Measurements from ENCODE around the gene CDPF1.
"Not testable (repeated sequence)": the region's sequence is repeated elsewhere in the genome, so short reads cannot be mapped to it uniquely, and the experiment has no call there.

CDPF1 gene

DNA sequence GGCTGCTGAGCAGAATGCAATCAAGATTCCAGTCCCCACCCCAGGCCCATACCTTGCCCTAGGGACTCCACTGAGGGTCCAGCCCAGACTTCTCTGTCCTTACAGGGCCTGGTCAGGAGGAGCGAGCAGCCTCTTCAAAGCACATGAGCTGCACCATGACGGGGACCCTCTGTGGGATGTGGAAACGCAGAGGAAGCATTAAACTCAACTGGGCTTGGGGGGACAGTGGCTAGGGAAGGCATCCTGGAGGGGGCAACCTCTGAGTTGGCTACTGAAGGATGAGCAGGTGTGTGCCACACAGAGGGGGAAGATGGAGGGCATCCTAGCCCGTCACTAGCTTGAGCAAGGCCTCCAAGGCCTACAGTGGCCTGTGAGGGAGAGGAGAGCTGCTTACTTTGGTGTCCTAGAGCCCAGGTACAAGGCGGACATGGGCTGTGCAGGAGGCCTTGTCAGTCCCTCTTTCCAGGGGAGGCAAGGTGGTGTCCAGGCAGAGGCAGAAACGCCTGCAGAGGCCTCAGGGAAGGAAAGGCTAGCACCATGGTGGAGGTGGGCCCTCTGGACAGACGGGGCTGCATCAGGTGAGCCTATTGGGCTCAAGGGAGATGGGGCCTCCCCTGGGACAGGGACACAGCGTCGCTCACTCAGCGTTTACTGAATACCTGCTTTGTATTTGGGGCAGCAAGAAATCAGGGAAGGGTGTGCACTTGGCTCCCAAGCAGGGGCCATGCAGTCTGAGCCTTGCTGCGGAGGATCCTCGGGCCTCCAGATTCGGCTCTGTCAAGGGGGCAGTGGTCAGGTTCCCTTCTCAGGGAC lies 32.0 kb upstream of the CDPF1 start:
- DNase-seq: no peak

- no peak for DNase-seq
Measured at GRCh38 chr22:46280999-46281623, 31.0 kb upstream of the CDPF1 start.

GRCh38 chr22:46280063-46280817 lies 30.1 kb upstream of the CDPF1 start:
- no peak for DNase-seq

DNA sequence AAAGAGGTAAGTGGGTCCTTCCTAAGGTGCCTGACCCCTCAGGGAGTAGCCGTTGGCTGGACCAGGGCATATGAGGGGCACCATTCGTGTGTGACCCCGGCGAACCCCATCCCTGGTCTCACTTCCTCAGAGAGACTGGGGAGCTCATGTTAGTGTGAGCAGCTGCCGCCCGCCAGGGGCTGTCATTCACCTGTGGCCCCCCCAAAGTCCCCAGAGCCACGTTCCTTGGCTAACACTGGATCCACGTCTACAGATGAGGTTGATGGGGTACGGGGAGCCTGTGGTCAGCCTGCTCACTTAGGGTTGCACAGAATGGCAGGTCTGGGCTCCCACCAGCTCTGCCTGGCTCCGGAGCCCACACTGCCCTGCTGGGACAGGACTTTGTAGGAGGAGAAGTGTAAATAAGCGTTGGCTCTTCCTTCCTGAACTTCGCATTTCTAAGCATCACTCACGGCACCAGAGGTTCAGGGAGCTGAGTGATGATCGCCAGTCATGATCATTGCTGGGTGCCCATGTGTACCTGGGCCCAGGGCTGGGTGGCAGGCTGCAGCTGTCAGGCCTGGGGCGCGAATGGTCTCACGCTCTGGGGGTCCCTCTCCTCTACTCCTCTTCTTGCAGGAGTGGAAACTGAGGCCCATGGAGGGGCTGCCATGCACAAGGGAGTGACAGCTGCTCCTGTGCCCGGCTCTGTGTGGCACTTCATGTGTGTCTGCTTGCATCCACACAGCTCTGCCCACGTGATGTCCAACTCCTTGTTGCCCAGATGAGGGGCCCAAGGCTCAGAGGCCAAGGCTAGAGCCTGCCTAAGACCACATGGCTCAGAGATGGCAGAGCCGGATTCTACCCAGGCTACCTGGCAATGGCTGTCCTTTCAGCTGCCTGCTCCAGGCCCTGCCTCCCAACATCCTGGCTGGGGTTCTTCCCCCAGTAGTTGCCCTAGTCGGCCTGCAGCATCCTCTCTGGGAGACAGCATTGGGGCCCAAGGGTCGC lies 28.9 kb upstream of the CDPF1 start:
- no peak for DNase-seq

DNA sequence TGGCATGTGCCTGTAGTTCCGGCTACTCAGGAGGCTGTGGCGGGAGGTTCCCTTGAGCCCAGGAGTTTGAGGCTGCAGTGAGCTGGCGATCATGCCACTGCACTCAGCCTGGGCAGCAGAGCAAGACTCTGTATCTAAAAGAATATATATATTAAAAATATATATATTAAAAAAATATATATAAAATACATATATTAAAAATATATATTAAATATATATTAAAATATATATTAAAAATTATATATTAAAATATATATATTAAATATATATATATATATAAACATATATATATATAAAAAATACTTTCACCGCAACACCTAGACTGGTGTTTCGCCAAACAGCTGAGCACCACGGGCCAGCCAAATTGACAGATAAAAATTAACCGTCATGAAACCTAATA lies 26.5 kb upstream of the CDPF1 start:
- no peak for DNase-seq

- DNase-seq: no peak
Measured at GRCh38 chr22:46275455-46276122, 25.5 kb upstream of the CDPF1 start.

DNA sequence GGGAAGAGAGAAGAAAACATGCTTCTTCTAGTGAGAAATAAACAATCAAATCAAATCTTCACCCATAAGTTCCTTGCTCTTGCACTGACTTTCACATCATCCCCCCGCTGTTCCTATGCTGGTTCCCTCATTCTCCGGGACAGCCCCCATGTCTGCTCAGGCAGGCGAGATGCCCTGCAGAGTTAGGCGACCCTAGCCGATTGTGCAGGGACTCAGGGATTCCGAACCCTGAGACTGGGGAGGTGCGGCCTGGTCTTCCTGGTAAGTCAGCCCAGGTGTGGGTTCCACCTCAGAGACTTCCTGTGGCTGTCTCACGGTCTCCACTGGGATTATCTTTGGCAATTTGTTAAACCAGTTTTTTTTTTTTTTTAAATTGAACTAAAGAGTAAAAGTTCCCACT lies 24.3 kb upstream of the CDPF1 start:
- DNase-seq: no peak

GRCh38 chr22:46273432-46274148 lies 23.5 kb upstream of the CDPF1 start:
- no peak for DNase-seq

GRCh38 chr22:46272762-46273431 lies 22.8 kb upstream of the CDPF1 start:
- DNase-seq: no peak

GRCh38 chr22:46272196-46272595 lies 22.1 kb upstream of the CDPF1 start:
- no peak for DNase-seq

DNA sequence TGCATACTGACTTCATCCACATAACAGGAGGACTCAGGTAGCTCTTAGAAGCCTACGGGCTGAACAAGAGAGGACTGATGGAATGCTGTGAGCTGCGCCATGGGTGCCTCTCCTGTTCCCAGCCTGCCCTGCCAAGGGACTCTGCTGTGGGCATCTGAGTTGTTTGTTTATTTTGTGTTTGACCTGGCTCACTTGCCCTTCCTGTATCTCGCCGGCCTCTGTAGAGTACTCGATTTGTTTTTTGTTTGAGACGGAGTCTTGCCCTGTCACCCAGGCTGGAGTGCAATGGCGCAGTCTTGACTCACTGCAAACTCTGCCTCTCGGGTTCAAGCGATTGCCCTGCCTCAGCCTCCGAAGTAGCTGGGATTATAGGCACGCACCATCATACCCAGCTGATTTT lies 19.5 kb upstream of the CDPF1 start:
- DNase-seq: no peak

- DNase-seq: peak; percentile 47 to 58
Measured at GRCh38 chr22:46267431-46268279, 17.6 kb upstream of the CDPF1 start, which contains the start of gene TTC38. Gene TTC38 (plus strand): TSS chr22:46268008. CDS start chr22:46268040, 32 bp downstream.

- DNase-seq: not testable (repeated sequence)
Measured at GRCh38 chr22:46265627-46266026, 15.5 kb upstream of the CDPF1 start.

GRCh38 chr22:46264520-46264919 lies 14.4 kb upstream of the CDPF1 start:
- not testable (repeated sequence) for DNase-seq

- DNase-seq: no peak
Measured at GRCh38 chr22:46263216-46263590, 13.1 kb upstream of the CDPF1 start, which contains the start of gene PKDREJ. Gene PKDREJ (minus strand): TSS chr22:46263343. CDS start chr22:46263322, 21 bp downstream.

DNA sequence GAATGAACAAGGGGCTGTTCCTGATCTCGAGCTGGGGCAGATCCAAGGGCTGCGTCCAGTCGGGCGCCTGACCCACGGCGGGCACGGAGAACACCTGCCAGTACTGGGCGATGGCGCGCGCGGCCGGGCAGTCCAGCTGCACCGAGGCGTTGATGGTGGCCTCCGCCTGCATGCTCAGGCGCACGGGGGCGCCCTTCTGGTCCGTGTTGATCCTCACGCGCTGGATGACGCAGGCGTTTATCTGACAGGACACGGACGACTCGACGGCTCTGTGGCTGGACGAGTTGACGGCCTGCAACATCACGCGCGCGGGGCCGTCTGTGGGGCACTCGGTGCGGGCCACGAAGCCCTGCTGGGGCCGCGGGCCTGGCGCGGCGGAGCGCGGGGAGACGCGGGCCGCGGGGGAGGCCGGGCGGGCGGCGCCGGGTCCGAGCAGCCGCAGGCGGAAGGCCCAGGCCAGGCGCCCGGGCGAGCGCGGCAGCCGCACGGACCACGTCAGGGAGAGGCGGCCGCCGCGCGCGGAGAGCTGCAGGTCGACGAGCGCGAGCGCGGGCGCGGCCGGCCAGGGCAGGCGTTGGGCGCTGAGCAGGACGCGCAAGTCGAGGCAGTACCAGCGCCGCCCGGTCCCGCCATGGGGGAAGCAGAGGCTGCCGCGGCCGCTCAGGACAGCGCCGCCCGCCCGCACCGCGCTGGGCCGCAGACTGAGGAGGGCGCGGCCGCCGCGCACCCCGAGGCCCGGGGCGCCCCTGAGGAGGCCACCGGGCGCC lies 12.5 kb upstream of the CDPF1 start:
- peak; percentile 3 to 40 for DNase-seq

GRCh38 chr22:46260038-46260437 lies 9.9 kb upstream of the CDPF1 start:
- no peak for DNase-seq

DNA sequence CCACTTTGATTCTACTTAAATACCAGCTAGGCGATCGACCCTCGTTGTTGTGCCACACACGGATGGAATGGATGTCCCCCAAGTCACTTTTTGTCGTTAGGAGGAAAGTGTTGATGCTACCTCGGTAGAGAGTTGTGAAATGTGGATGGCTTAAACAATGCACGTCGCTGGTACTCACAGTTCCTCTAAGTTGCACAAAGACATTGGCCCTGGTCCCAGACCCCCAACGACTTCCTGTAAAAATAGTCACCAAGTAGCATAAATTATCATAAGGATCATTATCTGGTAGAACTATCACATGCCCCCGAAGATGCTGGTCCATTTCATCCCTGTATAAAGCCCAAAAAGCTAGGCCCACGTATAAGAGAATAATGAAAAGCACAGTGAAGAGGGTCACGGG lies 9.3 kb upstream of the CDPF1 start:
- no peak for DNase-seq
